K562 (cell line): ENCODE measurements around the gene FGFBP3.

Experiments
- CEBPB ChIP-seq: fragments of 450-650 bp; IDR thresholded peaks from 2 replicates; pipeline ENCODE4 v1.6.1; 2016; ENCODE audit warnings: missing genetic modification characterization, missing compliant biosample characterization
- FOSL1 ChIP-seq: fragments of 200-800 bp; sonication (Bioruptor generic); conservative IDR thresholded peaks from 2 replicates; pipeline ENCODE4 v1.6.1; 2016; ENCODE audit warnings: missing genetic modification characterization, missing compliant biosample characterization
- GABPA ChIP-seq: fragments of 200-800 bp; sonication (Bioruptor generic); conservative IDR thresholded peaks from 2 replicates; pipeline ENCODE4 v1.6.1; 2016; ENCODE audit warnings: low read depth, missing genetic modification characterization, missing compliant biosample characterization
- L3MBTL2 ChIP-seq: fragments of 450-650 bp; IDR thresholded peaks from 2 replicates; pipeline ENCODE4 v1.6.1; 2016; ENCODE audit warnings: mild to moderate bottlenecking, moderate library complexity
- NCOR1 ChIP-seq: fragments of 450-650 bp; IDR thresholded peaks from 2 replicates; pipeline ENCODE4 v1.6.1; 2016; ENCODE audit warnings: mild to moderate bottlenecking, moderate library complexity
- PML ChIP-seq: IDR thresholded peaks from 2 replicates; pipeline ENCODE4 v1.6.1; 2012; ENCODE audit warnings: low read length, inconsistent platforms
- TAF1 ChIP-seq: IDR thresholded peaks from 2 replicates; pipeline ENCODE4 v1.6.1; 2011; ENCODE audit warnings: mild to moderate bottlenecking, low read length, moderate library complexity; ENCODE audit not compliant: insufficient read depth, control insufficient read depth, severe bottlenecking; ENCODE audit errors: extremely low read depth
- TBL1XR1 ChIP-seq, 2 experiments: IDR thresholded peaks; 2 replicates each; pipeline ENCODE4 v1.6.1; 2012; ENCODE audit warnings: improper control_type of control experiment in 2 of 2, low read length in 2 of 2, mild to moderate bottlenecking in 1 of 2
- YY1 ChIP-seq, 3 experiments: IDR thresholded peaks; 2 replicates each; pipeline ENCODE4 v1.6.1; 2011; ENCODE audit warnings: low read length in 2 of 3, mild to moderate bottlenecking in 2 of 3, moderate library complexity in 2 of 3, borderline replicate concordance in 1 of 3, control low read depth in 1 of 3, low read depth in 1 of 3; ENCODE audit not compliant: insufficient read depth in 3 of 3, insufficient replicate concordance in 2 of 3, control insufficient read depth in 1 of 3, insufficient read length in 1 of 3; ENCODE audit errors: extremely low read depth in 1 of 3
- ZNF146 ChIP-seq: IDR thresholded peaks from one replicate; pipeline ENCODE4 v1.6.1; 2018; ENCODE audit warnings: missing compliant biosample characterization; ENCODE audit not compliant: unreplicated experiment

DNA sequence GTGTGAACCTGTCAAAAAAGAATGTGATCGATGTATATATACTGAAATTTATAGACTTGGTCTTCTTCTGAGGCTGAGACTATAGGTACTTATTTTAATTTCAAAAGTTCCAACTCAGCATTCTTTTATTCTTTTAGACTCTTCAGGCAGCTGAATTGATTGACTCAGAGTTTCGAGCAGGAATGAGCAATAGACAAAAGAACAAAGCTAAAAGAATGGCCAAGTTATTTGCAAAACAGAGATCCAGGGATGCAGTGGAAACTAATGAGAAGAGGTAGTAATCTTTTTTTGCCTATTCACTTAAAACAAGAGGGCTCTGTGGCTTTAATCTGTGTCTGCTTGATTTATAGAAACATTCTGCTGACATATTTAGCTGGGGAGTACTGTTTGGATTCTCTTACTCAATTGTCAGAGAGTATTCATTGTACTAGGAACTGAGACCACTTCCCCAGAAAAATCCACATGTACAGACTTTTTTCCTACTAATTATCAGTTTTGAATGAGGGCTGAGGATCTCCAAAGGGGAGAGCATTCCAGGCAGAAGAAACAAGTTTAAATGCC is 44.4 kb upstream of the FGFBP3 start:
- no peak for TF ChIP-seq L3MBTL2
- TF ChIP-seq FOSL1 (tag): no peak
- TF ChIP-seq TAF1: no peak
- no peak for TF ChIP-seq GABPA (tag)
- no peak for TF ChIP-seq PML
- TF ChIP-seq NCOR1: no peak
- no peak for TF ChIP-seq CEBPB (tag)
- TF ChIP-seq ZNF146: no peak
- no peak for TF ChIP-seq YY1 (IDR thresholded peaks at IDR 0.05; ENCODE audit: borderline replicate concordance in 1 of 3, control insufficient read depth in 1 of 3, extremely low read depth in 1 of 3, insufficient read depth in 3 of 3, insufficient read length in 1 of 3, insufficient replicate concordance in 2 of 3, low read depth in 1 of 3, low read length in 2 of 3)
- no peak for TF ChIP-seq TBL1XR1 (IDR thresholded peaks at IDR 0.05; ENCODE audit: low read length in 2 of 2)
